Tibial artery (tissue), 4 donors: ENCODE data around the gene CCDC40.
A peak's percentile ranks its signal among the peaks of the same experiment; 100 is the strongest.

Experiments
- DNase-seq, 2 donors: peaks; one replicate each; pipeline ENCODE4 v3.0.0-alpha.2; 2019
- H3K27ac ChIP-seq, 2 donors: fragments of 200-600 bp; sonication (generic) in 1 of 2; 1 replicate in 1 of 2; 2 replicates in 1 of 2; pipeline ENCODE4 v1.5.1; 2018 to 2019; ENCODE audit warnings: mild to moderate bottlenecking in 1 of 2
- H3K27me3 ChIP-seq, 2 donors: fragments of 200-600 bp; sonication (generic) in 1 of 2; one replicate each; pipeline versions ENCODE4 v1.5.1 to v1.6.0; 2016 to 2019
- H3K36me3 ChIP-seq, 3 donors: fragments of 200-600 bp; sonication (generic) in 2 of 3; one replicate each; pipeline ENCODE4 v1.5.1; 2016 to 2019; ENCODE audit warnings: mild to moderate bottlenecking in 2 of 3
- H3K4me1 ChIP-seq, 4 donors: fragments of 200-600 bp; sonication (generic) in 2 of 4; 1 replicate in 3 of 4; 2 replicates in 1 of 4; pipeline ENCODE4 v1.5.1; 2016 to 2019
- H3K4me3 ChIP-seq, 2 donors: fragments of 200-600 bp; sonication (generic) in 1 of 2; 1 replicate in 1 of 2; 2 replicates in 1 of 2; pipeline ENCODE4 v1.5.1; 2018 to 2019; ENCODE audit warnings: mild to moderate bottlenecking in 2 of 2
- H3K9me3 ChIP-seq, 3 donors: fragments of 200-600 bp; sonication (generic) in 1 of 3; one replicate each; pipeline ENCODE4 v1.5.1; 2016 to 2019
- intact Hi-C: fragments of 100-400 bp; cut with DNase I; formaldehyde crosslinking; loops from one replicate; pipeline ENCODE4 v1.15.0; 2023; ENCODE audit warnings: low total_unique reads
- TF ChIP-seq, protein P1 (sequence below), 2 experiments: fragments of 200-600 bp in 1 of 2; fragments of 450-650 bp in 1 of 2; IDR thresholded peaks; one replicate each; pipeline ENCODE4 v1.5.1; 2017 to 2019; ENCODE audit warnings: antibody characterized with exemption in 2 of 2, mild to moderate bottlenecking in 1 of 2, moderate library complexity in 1 of 2

Gene CCDC40

DNA sequence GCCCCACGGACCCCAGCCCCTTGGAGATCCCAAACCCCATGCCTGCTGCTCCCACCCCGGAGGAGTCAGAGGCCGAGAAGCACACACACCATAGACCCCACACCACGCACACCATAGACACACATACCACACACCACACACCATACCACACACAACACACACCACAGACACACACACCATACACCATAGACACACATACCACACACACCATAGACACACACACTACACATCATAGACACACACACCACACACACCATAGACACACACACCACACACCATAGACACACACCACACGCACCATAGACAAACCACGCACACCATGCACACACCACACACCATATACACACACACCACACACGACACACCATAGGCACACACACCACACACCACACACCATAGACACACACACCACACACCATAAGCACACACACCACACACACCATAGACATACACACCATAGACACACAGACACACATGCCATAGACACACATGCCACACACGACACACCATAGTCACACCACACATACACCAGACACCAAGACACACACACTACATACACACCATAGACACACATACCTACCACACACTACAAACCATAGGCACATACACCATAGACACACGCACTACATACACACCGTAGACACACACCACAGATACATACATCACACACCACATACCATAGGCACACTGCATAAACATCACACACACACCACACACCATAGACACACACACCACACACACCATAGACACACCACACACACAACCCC lies 12.1 kb upstream of the CCDC40 start:
- Histone ChIP-seq H3K27ac (peak overlapping the region in 1 of 2 donors; percentile 16), H3K9me3 (no peaks in the 10 kb centered on the region), H3K27me3 (no peaks in the 10 kb centered on the region), H3K4me1 (peaks cover 0 to 40% (median 26%) of the 10 kb centered on the region in 4 donors), H3K36me3 (no peaks in the 10 kb centered on the region), H3K4me3 (peak overlapping the region in 1 of 2 donors; percentile 0)
- no peak for DNase-seq
- intact Hi-C loops: no loop called here
- TF ChIP-seq, protein P1, sequence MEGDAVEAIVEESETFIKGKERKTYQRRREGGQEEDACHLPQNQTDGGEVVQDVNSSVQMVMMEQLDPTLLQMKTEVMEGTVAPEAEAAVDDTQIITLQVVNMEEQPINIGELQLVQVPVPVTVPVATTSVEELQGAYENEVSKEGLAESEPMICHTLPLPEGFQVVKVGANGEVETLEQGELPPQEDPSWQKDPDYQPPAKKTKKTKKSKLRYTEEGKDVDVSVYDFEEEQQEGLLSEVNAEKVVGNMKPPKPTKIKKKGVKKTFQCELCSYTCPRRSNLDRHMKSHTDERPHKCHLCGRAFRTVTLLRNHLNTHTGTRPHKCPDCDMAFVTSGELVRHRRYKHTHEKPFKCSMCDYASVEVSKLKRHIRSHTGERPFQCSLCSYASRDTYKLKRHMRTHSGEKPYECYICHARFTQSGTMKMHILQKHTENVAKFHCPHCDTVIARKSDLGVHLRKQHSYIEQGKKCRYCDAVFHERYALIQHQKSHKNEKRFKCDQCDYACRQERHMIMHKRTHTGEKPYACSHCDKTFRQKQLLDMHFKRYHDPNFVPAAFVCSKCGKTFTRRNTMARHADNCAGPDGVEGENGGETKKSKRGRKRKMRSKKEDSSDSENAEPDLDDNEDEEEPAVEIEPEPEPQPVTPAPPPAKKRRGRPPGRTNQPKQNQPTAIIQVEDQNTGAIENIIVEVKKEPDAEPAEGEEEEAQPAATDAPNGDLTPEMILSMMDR (IDR thresholded peaks at IDR 0.05): no peak

DNA sequence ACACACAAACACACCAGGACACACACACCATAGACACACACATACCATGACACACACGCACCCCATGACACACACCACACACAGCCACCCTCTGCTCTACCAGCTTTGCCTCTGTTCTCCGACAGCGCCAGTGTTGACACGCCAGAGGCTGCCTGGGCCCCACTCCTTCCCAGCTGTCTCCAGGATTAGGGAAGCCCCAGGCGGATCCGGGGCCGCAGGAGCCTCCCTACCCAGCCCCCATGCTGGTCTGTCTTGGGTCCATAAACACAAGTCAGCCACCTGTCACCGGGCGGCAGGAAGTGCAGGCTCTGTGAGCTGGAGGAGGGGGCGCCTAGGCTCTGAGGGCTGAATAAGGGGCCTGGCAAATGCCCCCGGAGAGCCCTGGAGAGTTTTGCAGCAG lies 11.3 kb upstream of the CCDC40 start:
- Histone ChIP-seq H3K4me3 (no peak overlapping the region), H3K27me3 (no peaks in the 10 kb centered on the region), H3K9me3 (no peaks in the 10 kb centered on the region), H3K27ac (no peak overlapping the region), H3K36me3 (no peaks in the 10 kb centered on the region), H3K4me1 (peaks cover 0 to 47% (median 34%) of the 10 kb centered on the region in 4 donors)
- intact Hi-C loops: no loop called here
- TF ChIP-seq, protein P1 (IDR thresholded peaks at IDR 0.05): no peak
- no peak for DNase-seq

DNA sequence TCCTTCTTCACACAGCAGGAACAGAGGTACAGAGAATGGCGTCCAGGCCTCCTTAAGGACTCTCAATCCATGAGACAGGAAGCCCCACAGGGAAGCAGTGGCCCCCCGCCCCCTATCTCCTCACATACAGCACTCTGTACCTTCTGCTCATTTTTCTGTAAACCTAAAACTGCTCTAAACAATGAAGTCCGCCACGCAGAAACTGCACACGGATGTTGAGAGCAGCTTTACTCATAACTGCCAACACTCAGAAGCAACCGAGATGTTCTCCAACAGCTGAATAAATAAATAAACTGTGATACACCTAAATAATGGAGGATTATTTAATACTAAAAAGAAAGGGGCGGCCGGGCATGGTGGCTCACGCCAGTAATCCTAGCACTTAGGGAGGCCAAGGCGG lies 10.6 kb upstream of the CCDC40 start:
- TF ChIP-seq, protein P1 (IDR thresholded peaks at IDR 0.05): no peak
- peaks cover 0 to 54% (median 40%) of the 10 kb centered on the region in 4 donors for H3K4me1 ChIP-seq
- H3K9me3 ChIP-seq: no peaks in the 10 kb centered on the region
- H3K36me3 ChIP-seq: no peaks in the 10 kb centered on the region
- intact Hi-C loops: no loop called here
- DNase-seq: no peak
- H3K27me3 ChIP-seq: no peaks in the 10 kb centered on the region
- no peak overlapping the region for H3K4me3 ChIP-seq
- H3K27ac ChIP-seq: no peak overlapping the region

DNA sequence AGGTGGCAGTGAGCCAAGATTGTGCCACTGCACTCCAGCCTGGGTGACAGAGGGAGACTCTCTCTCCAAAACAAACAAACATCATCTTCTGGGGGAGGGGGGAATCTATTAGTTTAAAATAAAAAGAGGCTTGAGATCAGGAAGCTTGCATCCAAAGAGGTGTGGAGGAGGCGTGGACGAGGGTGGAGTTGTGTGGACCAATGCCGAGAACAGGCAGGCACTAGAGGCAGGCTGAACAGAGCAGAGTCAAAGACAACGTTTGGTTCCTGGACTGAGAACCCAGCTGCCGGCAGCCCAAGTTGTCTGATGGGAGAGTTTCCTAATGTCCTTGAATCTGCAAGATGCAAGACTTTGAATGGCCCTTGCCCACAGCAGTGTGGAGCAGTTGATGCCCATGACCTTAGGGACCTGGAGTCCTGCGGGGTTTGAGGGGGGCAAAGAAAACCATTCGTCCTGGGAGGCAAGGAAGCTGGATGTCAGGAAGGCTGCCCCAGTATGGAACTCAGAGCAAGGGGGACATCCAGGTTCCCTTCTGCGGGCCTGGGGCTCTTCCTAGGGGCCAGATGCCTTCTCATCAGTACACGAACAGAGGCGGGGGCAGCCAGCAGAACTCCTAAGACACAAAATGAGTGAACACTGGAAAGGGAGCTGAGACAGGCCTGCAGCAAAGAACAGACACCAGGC lies 9.9 kb upstream of the CCDC40 start:
- Histone ChIP-seq H3K4me1 (peaks cover 0 to 61% (median 42%) of the 10 kb centered on the region in 4 donors), H3K27me3 (no peaks in the 10 kb centered on the region), H3K9me3 (no peaks in the 10 kb centered on the region), H3K4me3 (no peak overlapping the region), H3K36me3 (no peaks in the 10 kb centered on the region), H3K27ac (no peak overlapping the region)
- peak; percentile 67 to 76 for DNase-seq
- TF ChIP-seq, protein P1 (IDR thresholded peaks at IDR 0.05): no peak
- intact Hi-C loops: no loop called here

DNA sequence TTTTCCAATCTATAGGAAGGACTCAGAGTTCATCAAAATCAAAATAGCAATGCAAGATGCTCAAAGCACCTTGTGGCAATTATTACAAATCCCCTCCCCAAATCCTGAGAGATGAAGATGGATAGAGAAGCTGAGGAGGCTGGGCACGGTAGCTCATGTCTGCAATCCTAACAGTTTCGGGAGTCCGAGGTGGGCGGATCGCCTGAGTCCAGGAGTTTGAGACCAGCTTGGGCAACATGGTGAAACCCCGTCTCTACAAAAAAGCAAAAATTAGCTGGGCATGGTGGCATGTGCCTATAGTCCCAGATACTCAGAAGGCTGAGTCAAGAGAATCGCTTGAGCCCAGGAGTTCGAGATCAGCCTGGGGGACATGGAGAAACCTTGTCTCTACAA lies 9.4 kb upstream of the CCDC40 start:
- no peak overlapping the region for H3K27ac ChIP-seq
- peaks cover 0 to 66% (median 42%) of the 10 kb centered on the region in 4 donors for H3K4me1 ChIP-seq
- no peaks in the 10 kb centered on the region for H3K27me3 ChIP-seq
- H3K4me3 ChIP-seq: no peak overlapping the region
- no peaks in the 10 kb centered on the region for H3K9me3 ChIP-seq
- intact Hi-C loops: no loop called here
- TF ChIP-seq, protein P1 (IDR thresholded peaks at IDR 0.05): no peak
- no peaks in the 10 kb centered on the region for H3K36me3 ChIP-seq
- no peak for DNase-seq
